Fibroblast of skin of abdomen (primary cell): ENCODE data around the gene SEPTIN2.
"Not testable (repeated sequence)": the region's sequence is repeated elsewhere in the genome, so short reads cannot be mapped to it uniquely, and the experiment has no call there.

Source experiments
- DNase-seq: peaks from one replicate; pipeline ENCODE4 v3.0.0-alpha.2; 2013

SEPTIN2 gene

GRCh38 chr2:241351640-241352031, 35.9 kb downstream of the SEPTIN2 start:
- DNase-seq: no peak

- no peak for DNase-seq
Observed at GRCh38 chr2:241352227-241352626, 36.5 kb downstream of the SEPTIN2 start.

GRCh38 chr2:241354668-241355658, 39.2 kb downstream of the SEPTIN2 start:
- DNase-seq: peak; percentile 50

- peak; percentile 98 for DNase-seq
Observed at GRCh38 chr2:241355983-241356870, 40.5 kb downstream of the SEPTIN2 start, which contains the start of gene FARP2. FARP2 (plus strand) TSS chr2:241356285; CDS start chr2:241373108, 16,823 bp downstream.

- DNase-seq: no peak
Observed at GRCh38 chr2:241356871-241357260, 41.1 kb downstream of the SEPTIN2 start.

GRCh38 chr2:241357531-241357930, 41.8 kb downstream of the SEPTIN2 start:
- DNase-seq: no peak

GRCh38 chr2:241358470-241358869, 42.7 kb downstream of the SEPTIN2 start:
- no peak for DNase-seq

GRCh38 chr2:241359481-241360045, 43.8 kb downstream of the SEPTIN2 start:
- no peak for DNase-seq

- no peak for DNase-seq
Observed at GRCh38 chr2:241363426-241363825, 47.7 kb downstream of the SEPTIN2 start.

GRCh38 chr2:241364781-241365180, 49.1 kb downstream of the SEPTIN2 start:
- no peak for DNase-seq

GRCh38 chr2:241366678-241367077, 51.0 kb downstream of the SEPTIN2 start:
- no peak for DNase-seq

- no peak for DNase-seq
Observed at GRCh38 chr2:241368643-241369042, 52.9 kb downstream of the SEPTIN2 start.

GRCh38 chr2:241372361-241372992, 56.8 kb downstream of the SEPTIN2 start:
- DNase-seq: no peak

GRCh38 chr2:241373446-241373845, 57.7 kb downstream of the SEPTIN2 start:
- no peak for DNase-seq

GRCh38 chr2:241373906-241374305, 58.2 kb downstream of the SEPTIN2 start:
- not testable (repeated sequence) for DNase-seq

GRCh38 chr2:241375300-241375699, 59.6 kb downstream of the SEPTIN2 start:
- no peak for DNase-seq

- DNase-seq: no peak
Observed at GRCh38 chr2:241376808-241377207, 61.1 kb downstream of the SEPTIN2 start.

GRCh38 chr2:241378816-241379215, 63.1 kb downstream of the SEPTIN2 start:
- peak; percentile 22 for DNase-seq

GRCh38 chr2:241379481-241380480, 64.1 kb downstream of the SEPTIN2 start:
- peak; percentile 61 for DNase-seq

- DNase-seq: no peak
Observed at GRCh38 chr2:241381872-241382271, 66.1 kb downstream of the SEPTIN2 start.

- not testable (repeated sequence) for DNase-seq
Observed at GRCh38 chr2:241385450-241385849, 69.7 kb downstream of the SEPTIN2 start.
